GM21515 (cell line): ENCODE results near the gene KRT2.

Experiments used
- ATAC-seq: cut with Tn5 transposase; IDR thresholded peaks from one replicate; pipeline ENCODE4 v1.9.1; 2021; ENCODE audit not compliant: unreplicated experiment

The KRT2 gene

GRCh38 chr12:52643233-52644077 lies 8.6 kb downstream of the KRT2 start:
- no peak for ATAC-seq

GRCh38 chr12:52641468-52641867 lies 10.5 kb downstream of the KRT2 start:
- no peak for ATAC-seq

GRCh38 chr12:52637299-52637698 lies 14.7 kb downstream of the KRT2 start:
- no peak for ATAC-seq

- no peak for ATAC-seq
Measured at GRCh38 chr12:52636592-52637258, 15.3 kb downstream of the KRT2 start.

GRCh38 chr12:52636189-52636588 lies 15.8 kb downstream of the KRT2 start:
- no peak for ATAC-seq

GRCh38 chr12:52634266-52635056 lies 17.6 kb downstream of the KRT2 start:
- no peak for ATAC-seq

- no peak for ATAC-seq
Measured at GRCh38 chr12:52633383-52633782, 18.6 kb downstream of the KRT2 start.

- ATAC-seq = no peak
Measured at GRCh38 chr12:52632656-52633055, 19.4 kb downstream of the KRT2 start.

GRCh38 chr12:52631676-52632459 lies 20.1 kb downstream of the KRT2 start:
- no peak for ATAC-seq

GRCh38 chr12:52631264-52631663 lies 20.7 kb downstream of the KRT2 start:
- ATAC-seq = no peak

GRCh38 chr12:52630599-52631200 lies 21.3 kb downstream of the KRT2 start:
- no peak for ATAC-seq

GRCh38 chr12:52630008-52630500 lies 22.0 kb downstream of the KRT2 start:
- ATAC-seq = no peak

GRCh38 chr12:52629281-52630007 lies 22.6 kb downstream of the KRT2 start:
- ATAC-seq = no peak

- ATAC-seq = no peak
Measured at GRCh38 chr12:52628841-52629240, 23.2 kb downstream of the KRT2 start.

- no peak for ATAC-seq
Measured at GRCh38 chr12:52628111-52628507, 23.9 kb downstream of the KRT2 start.

- no peak for ATAC-seq
Measured at GRCh38 chr12:52627395-52628110, 24.5 kb downstream of the KRT2 start.

- ATAC-seq = no peak
Measured at GRCh38 chr12:52622349-52622748, 29.7 kb downstream of the KRT2 start.

GRCh38 chr12:52618866-52619265 lies 33.1 kb downstream of the KRT2 start:
- no peak for ATAC-seq

- ATAC-seq = no peak
Measured at GRCh38 chr12:52618216-52618615, 33.8 kb downstream of the KRT2 start, which contains the start of gene KRT73. TSS of gene KRT73 (minus strand) at chr12:52618559. CDS start at chr12:52618524, 35 bp downstream.
